ENCODE data around the gene ZNF618. TPM values are rescaled to one million over a fixed set of nuclear protein-coding genes. Genes with fewer than 3 reads are reported as not detected.

The ZNF618 gene
- polyA plus RNA-seq, 1 of the 3 experiments (the other 2 are of a cell fraction): 6.2 TPM

DNA sequence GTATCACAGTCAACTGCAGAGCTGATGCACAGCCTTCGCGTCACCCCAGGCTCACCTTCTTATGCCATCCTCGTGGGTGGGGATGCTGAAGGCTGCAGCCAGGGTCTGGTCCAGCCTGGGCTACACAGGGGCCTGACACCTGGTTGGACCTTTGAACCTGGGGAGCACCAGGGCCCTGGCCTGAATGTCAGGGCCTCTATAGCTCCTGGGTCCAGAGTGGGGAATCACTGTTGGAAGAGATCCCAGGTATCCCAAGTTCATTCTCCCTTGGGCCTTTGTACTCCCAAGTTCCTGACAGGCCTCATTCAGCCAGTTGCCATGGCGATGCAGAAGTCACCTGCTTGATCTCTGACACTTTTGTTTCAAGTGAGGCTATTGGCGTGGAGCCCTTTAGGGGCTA, 43.8 kb downstream of the ZNF618 start:
- no peaks in the 10 kb centered on the region for H3K27me3 ChIP-seq (ENCODE audit: insufficient read depth)
- no peak overlapping the region for H2AFZ ChIP-seq (ENCODE audit: low read depth)
- no peaks in the 10 kb centered on the region; the same call in 1 of the 2 replicates for H3K9me3 ChIP-seq
- no peak for TF ChIP-seq FOXM1 (IDR thresholded peaks at IDR 0.05; ENCODE audit: low read depth)
- no peaks in the 10 kb centered on the region for H3F3A ChIP-seq (replicated peaks; ENCODE audit: insufficient read depth)
- ChIA-PET POLR2A (no interaction called here), CTCF (no interaction called here)
- DNase-seq: no peak
- H4K20me1 ChIP-seq (ENCODE audit: insufficient read depth): peaks cover 21% of the 10 kb centered on the region
- H3K9ac ChIP-seq: no peak overlapping the region
- peaks cover 0 to 16% of the 10 kb centered on the region in 2 experiments; a peak in 1 of 4 replicates for H3K4me1 ChIP-seq (ENCODE audit: control insufficient read depth in 1 of 2, insufficient read depth in 2 of 2, low read depth in 1 of 2, low read length in 1 of 2)
- peaks cover 77% of the 10 kb centered on the region for H3K79me2 ChIP-seq (ENCODE audit: insufficient read depth)
- H3K9me2 ChIP-seq: no peaks in the 10 kb centered on the region
- WGBS (ENCODE audit: low lambda C conversion rate): 100% methylated on average over 5 of the region's 5 CpGs
- peaks cover 5 to 6% of the 10 kb centered on the region in 2 experiments for H3K36me3 ChIP-seq (replicated peaks in 1 of 2; ENCODE audit: control insufficient read depth in 1 of 2, insufficient read depth in 2 of 2, low read length in 1 of 2)
- no peak overlapping the region for H3K27ac ChIP-seq (ENCODE audit: low read depth in 2 of 2, low read length in 1 of 2)
- no peak overlapping the region for H3K4me2 ChIP-seq
- no peak overlapping the region for H3K4me3 ChIP-seq (ENCODE audit: low read depth in 2 of 2, low read length in 1 of 2)

DNA sequence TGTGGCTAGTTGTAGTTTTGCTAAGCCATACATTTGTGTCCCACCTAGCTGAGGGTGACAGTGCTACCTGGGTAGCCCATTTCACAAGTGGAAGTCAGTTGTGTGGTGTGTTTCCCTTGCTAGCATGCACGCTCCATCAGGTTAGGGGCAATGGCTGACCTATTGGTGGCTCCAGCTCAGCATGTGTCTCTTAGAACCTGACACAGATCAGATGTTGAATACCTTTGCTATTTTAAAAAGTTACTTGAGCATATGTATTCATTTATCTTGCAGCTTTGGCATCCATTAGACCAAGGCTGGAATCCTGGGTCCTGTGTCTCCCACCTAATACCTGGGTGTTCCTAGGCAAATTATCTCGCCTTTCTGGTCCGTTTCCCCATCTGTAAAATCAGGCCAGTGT, 44.8 kb downstream of the ZNF618 start:
- peaks cover 0 to 16% of the 10 kb centered on the region in 2 experiments; a peak in 1 of 4 replicates for H3K4me1 ChIP-seq (ENCODE audit: control insufficient read depth in 1 of 2, insufficient read depth in 2 of 2, low read depth in 1 of 2, low read length in 1 of 2)
- no peaks in the 10 kb centered on the region for H3F3A ChIP-seq (replicated peaks; ENCODE audit: insufficient read depth)
- H3K27ac ChIP-seq (ENCODE audit: low read depth in 2 of 2, low read length in 1 of 2): no peak overlapping the region
- no peak overlapping the region for H2AFZ ChIP-seq (ENCODE audit: low read depth)
- no peaks in the 10 kb centered on the region for H3K9me2 ChIP-seq
- no peak overlapping the region for H3K4me3 ChIP-seq (ENCODE audit: low read depth in 2 of 2, low read length in 1 of 2)
- peaks cover 87% of the 10 kb centered on the region for H3K79me2 ChIP-seq (ENCODE audit: insufficient read depth)
- H3K4me2 ChIP-seq: no peak overlapping the region
- peaks cover 16% of the 10 kb centered on the region for H4K20me1 ChIP-seq (ENCODE audit: insufficient read depth)
- no peak overlapping the region for H3K9ac ChIP-seq
- no peak for TF ChIP-seq RFX5 (IDR thresholded peaks at IDR 0.05; ENCODE audit: low read length)
- TF ChIP-seq FOSL2 (IDR thresholded peaks at IDR 0.05; ENCODE audit: borderline replicate concordance, low read depth): no peak
- no peak for TF ChIP-seq POLR2AphosphoS5 (IDR thresholded peaks at IDR 0.05; ENCODE audit: low read depth, low read length)
- TF ChIP-seq YY1 (IDR thresholded peaks at IDR 0.05; ENCODE audit: low read depth): no peak
- no peak for TF ChIP-seq FOXJ3 (CRISPR knock-in tag; IDR thresholded peaks at IDR 0.05)
- TF ChIP-seq FOXM1 (IDR thresholded peaks at IDR 0.05; ENCODE audit: low read depth): no peak
- TF ChIP-seq TAF1 (IDR thresholded peaks at IDR 0.05; ENCODE audit: borderline replicate concordance, low read depth, low read length): no peak
- TF ChIP-seq EZH2phosphoT487 (IDR thresholded peaks at IDR 0.05; ENCODE audit: borderline replicate concordance, low read depth): no peak
- TF ChIP-seq, protein P1, sequence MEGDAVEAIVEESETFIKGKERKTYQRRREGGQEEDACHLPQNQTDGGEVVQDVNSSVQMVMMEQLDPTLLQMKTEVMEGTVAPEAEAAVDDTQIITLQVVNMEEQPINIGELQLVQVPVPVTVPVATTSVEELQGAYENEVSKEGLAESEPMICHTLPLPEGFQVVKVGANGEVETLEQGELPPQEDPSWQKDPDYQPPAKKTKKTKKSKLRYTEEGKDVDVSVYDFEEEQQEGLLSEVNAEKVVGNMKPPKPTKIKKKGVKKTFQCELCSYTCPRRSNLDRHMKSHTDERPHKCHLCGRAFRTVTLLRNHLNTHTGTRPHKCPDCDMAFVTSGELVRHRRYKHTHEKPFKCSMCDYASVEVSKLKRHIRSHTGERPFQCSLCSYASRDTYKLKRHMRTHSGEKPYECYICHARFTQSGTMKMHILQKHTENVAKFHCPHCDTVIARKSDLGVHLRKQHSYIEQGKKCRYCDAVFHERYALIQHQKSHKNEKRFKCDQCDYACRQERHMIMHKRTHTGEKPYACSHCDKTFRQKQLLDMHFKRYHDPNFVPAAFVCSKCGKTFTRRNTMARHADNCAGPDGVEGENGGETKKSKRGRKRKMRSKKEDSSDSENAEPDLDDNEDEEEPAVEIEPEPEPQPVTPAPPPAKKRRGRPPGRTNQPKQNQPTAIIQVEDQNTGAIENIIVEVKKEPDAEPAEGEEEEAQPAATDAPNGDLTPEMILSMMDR (IDR thresholded peaks at IDR 0.05): no peak
- TF ChIP-seq MAX (IDR thresholded peaks at IDR 0.05; ENCODE audit: low read depth): no peak
- TF ChIP-seq, protein P2, sequence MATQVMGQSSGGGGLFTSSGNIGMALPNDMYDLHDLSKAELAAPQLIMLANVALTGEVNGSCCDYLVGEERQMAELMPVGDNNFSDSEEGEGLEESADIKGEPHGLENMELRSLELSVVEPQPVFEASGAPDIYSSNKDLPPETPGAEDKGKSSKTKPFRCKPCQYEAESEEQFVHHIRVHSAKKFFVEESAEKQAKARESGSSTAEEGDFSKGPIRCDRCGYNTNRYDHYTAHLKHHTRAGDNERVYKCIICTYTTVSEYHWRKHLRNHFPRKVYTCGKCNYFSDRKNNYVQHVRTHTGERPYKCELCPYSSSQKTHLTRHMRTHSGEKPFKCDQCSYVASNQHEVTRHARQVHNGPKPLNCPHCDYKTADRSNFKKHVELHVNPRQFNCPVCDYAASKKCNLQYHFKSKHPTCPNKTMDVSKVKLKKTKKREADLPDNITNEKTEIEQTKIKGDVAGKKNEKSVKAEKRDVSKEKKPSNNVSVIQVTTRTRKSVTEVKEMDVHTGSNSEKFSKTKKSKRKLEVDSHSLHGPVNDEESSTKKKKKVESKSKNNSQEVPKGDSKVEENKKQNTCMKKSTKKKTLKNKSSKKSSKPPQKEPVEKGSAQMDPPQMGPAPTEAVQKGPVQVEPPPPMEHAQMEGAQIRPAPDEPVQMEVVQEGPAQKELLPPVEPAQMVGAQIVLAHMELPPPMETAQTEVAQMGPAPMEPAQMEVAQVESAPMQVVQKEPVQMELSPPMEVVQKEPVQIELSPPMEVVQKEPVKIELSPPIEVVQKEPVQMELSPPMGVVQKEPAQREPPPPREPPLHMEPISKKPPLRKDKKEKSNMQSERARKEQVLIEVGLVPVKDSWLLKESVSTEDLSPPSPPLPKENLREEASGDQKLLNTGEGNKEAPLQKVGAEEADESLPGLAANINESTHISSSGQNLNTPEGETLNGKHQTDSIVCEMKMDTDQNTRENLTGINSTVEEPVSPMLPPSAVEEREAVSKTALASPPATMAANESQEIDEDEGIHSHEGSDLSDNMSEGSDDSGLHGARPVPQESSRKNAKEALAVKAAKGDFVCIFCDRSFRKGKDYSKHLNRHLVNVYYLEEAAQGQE (IDR thresholded peaks at IDR 0.05; ENCODE audit: low read depth, low read length): no peak
- TF ChIP-seq TEAD4 (IDR thresholded peaks at IDR 0.05; ENCODE audit: borderline replicate concordance, insufficient read depth): no peak
- TF ChIP-seq MXI1 (IDR thresholded peaks at IDR 0.05; ENCODE audit: low read depth, low read length): no peak
- no peak for DNase-seq
- H3K36me3 ChIP-seq (replicated peaks in 1 of 2; ENCODE audit: control insufficient read depth in 1 of 2, insufficient read depth in 2 of 2, low read length in 1 of 2): peaks cover 5 to 6% of the 10 kb centered on the region in 2 experiments
- H3K27me3 ChIP-seq (ENCODE audit: insufficient read depth): no peaks in the 10 kb centered on the region
- ChIA-PET POLR2A (no interaction called here), CTCF (interaction anchor here (1.2 kb wide), 1 partner anchor 112 kb away, joined by 5 read pairs; no protein-coding TSS in a partner anchor)
- 95% methylated on average over 3 of the region's 3 CpGs for WGBS (ENCODE audit: low lambda C conversion rate)
- peaks cover 2% of the 10 kb centered on the region; the same call in 1 of the 2 replicates for H3K9me3 ChIP-seq
